GM13976 (cell line): ENCODE measurements around the gene RPL15.
"Not testable (repeated sequence)": the region's sequence is repeated elsewhere in the genome, so short reads cannot be mapped to it uniquely, and the experiment has no call there.

ENCODE experiments used
- DNase-seq: peaks from one replicate; pipeline ENCODE4 v3.0.0; 2012; ENCODE audit warnings: low spot score
- in situ Hi-C: fragments of 300-500 bp; cut with MboI; formaldehyde crosslinking; loops from one replicate; pipeline ENCODE4 v1.12.0; 2022; ENCODE audit warnings: low sequenced_read_pairs, mixed read lengths, inconsistent platforms; ENCODE audit not compliant: unreplicated experiment
- TF ChIP-seq, protein P1 (sequence below): IDR thresholded peaks from 2 replicates; pipeline ENCODE4 v1.5.1; 2012; ENCODE audit warnings: borderline replicate concordance, mild to moderate bottlenecking; ENCODE audit not compliant: insufficient read depth; ENCODE audit errors: extremely low read depth, missing control alignments, control extremely low read depth

Gene RPL15

GRCh38 chr3:23916886-23917678 is at the start of gene RPL15, which contains the start of gene NKIRAS1:
Gene RPL15 (plus strand): TSS chr3:23917132. CDS start chr3:23917860, 728 bp downstream.
Gene NKIRAS1 (minus strand): TSS chr3:23916990. CDS start chr3:23910904, 6,086 bp downstream.
- in situ Hi-C loops = no loop called here
- TF ChIP-seq, protein P1, sequence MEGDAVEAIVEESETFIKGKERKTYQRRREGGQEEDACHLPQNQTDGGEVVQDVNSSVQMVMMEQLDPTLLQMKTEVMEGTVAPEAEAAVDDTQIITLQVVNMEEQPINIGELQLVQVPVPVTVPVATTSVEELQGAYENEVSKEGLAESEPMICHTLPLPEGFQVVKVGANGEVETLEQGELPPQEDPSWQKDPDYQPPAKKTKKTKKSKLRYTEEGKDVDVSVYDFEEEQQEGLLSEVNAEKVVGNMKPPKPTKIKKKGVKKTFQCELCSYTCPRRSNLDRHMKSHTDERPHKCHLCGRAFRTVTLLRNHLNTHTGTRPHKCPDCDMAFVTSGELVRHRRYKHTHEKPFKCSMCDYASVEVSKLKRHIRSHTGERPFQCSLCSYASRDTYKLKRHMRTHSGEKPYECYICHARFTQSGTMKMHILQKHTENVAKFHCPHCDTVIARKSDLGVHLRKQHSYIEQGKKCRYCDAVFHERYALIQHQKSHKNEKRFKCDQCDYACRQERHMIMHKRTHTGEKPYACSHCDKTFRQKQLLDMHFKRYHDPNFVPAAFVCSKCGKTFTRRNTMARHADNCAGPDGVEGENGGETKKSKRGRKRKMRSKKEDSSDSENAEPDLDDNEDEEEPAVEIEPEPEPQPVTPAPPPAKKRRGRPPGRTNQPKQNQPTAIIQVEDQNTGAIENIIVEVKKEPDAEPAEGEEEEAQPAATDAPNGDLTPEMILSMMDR = peak; percentile 13
- peak; percentile 97 for DNase-seq

- TF ChIP-seq, protein P1 = peak; percentile 21
- in situ Hi-C loops = no loop called here
- no peak for DNase-seq
These were observed 49.5 kb upstream of the RPL15 start for GRCh38 chr3:23867400-23867799.

GRCh38 chr3:23867838-23868237 is 49.1 kb upstream of the RPL15 start:
- TF ChIP-seq, protein P1 = no peak
- DNase-seq = no peak
- in situ Hi-C loops = no loop called here

DNA sequence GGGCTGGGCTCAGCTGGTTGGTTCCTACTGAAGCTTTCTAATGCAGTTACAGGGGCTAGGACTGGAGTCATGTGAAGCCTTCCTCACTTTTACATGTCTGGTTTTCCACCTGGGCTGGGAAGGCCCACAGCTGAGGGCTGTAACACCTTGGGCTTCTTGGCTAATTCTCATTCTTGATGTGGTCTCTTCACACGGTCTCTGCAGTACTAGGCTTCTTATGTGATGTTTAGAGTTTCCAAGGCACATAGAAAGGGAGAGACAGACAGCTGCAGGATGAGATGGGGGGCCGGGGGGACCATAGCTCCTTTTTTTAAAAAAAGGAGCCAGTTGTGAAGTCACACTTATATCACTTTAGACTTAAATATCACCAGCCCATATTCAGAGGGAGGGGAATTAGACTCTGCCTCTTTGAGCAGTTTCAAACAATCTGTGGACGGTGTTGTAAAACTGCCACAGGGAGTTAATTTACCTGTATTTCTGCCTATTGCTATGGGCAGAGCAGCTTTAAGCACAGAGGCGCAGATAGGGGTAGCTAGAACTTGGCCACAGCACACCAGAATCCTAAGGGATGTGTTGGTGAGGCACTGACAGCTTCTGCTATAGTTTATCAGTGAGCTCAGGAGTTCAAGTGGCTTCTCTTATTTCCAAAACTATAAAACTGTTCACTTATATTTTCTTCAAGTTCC is 46.8 kb upstream of the RPL15 start:
- DNase-seq = no peak
- in situ Hi-C loops = no loop called here

GRCh38 chr3:23870663-23871043 is 46.3 kb upstream of the RPL15 start:
- DNase-seq, in situ Hi-C loops: not testable (repeated sequence)

More for the DNA sequence above, 46.8 kb upstream of the RPL15 start:
- TF ChIP-seq, protein P1 = no peak

GRCh38 chr3:23871361-23871760 is 45.6 kb upstream of the RPL15 start:
- DNase-seq, in situ Hi-C loops: not testable (repeated sequence)

DNA sequence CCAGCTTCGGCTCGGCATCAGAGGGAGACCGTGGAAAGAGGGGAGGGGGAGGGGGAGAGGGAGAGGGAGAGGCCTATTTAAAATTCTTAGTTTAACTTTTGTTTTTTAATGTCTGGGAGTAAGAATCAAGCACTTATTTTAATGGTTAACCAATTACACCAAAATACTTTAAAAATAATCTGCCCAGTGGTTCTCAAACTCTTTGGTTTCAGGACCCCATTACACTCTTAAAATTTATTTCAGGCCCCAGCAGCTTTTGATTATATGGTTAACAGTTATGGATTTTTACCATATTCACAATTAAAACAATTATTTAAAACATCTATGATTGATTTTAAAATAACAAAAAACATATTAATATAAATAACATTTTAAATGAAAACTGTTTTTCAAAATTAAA is 44.6 kb upstream of the RPL15 start:
- in situ Hi-C loops = no loop called here
- no peak for DNase-seq
- TF ChIP-seq, protein P1 = no peak
